ENCODE data around the gene DEDD2.
"Not testable (repeated sequence)": the region's sequence is repeated elsewhere in the genome, so short reads cannot be mapped to it uniquely, and the experiment has no call there.

DEDD2 gene

GRCh38 chr19:42217520-42218437 lies at the start of gene DEDD2:
DEDD2 (minus strand) TSS chr19:42217677; CDS start chr19:42217007, 670 bp downstream.
- peak; percentile 100 for DNase-seq (ENCODE audit: low read depth in 1 of 2, low spot score in 1 of 2)

DNA sequence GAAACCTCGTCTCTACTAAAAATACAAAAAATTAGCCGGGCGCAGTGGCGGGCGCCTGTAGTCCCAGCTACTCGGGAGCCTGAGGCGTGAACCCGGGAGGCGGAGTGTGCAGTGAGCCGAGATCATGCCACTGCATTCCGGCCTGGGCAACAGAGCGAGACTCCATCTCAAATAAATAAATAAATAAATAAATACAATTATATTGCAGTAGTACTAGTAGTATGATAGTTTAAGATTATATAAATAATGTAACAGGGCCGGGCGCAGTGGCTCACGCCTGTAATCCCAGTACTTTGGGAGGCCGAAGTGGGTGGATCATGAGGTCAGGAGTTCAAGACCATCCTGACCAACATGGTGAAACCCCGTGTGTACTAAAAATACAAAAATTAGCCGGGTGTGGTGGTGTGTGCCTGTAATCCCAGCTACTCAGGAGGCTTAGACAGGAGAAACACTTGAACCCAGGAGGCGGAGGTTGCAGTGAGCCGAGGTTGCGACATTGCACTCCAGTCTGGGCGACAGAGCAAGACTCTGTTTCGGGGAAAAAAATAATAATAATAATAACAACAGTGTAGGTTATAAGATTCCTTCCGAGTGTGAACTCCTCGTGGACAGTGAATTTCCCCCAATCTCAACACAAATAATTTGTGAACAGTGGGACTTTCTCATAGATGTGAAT lies 49.6 kb upstream of the DEDD2 start:
- not testable (repeated sequence) for DNase-seq (ENCODE audit: low read depth in 1 of 2, low spot score in 1 of 2)

GRCh38 chr19:42266105-42266504 lies 48.6 kb upstream of the DEDD2 start:
- DNase-seq (ENCODE audit: low read depth in 1 of 2, low spot score in 1 of 2): not testable (repeated sequence)

- no peak for DNase-seq (ENCODE audit: low read depth in 1 of 2, low spot score in 1 of 2)
Measured at GRCh38 chr19:42261763-42262162, 44.3 kb upstream of the DEDD2 start.

DNA sequence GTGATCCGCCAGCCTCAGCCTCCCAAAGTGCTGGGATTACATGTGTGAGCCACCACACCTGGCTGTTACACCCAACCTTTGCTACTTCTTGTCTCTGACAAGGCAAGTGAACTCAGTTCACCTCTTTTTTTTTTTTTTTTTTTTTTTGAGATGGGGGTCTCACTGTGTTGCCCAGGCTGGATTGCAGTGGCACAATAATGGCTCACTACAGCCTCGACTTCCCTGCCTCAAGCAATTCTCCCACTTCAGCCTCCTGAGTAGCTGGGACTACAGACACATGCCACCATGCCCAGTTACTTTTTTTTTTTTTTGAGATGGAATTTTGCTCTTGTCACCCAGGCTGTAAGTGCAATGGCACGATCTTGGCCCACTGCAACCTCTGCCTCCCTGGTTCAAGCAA lies 40.4 kb upstream of the DEDD2 start:
- not testable (repeated sequence) for DNase-seq (ENCODE audit: low read depth in 1 of 2, low spot score in 1 of 2)

DNA sequence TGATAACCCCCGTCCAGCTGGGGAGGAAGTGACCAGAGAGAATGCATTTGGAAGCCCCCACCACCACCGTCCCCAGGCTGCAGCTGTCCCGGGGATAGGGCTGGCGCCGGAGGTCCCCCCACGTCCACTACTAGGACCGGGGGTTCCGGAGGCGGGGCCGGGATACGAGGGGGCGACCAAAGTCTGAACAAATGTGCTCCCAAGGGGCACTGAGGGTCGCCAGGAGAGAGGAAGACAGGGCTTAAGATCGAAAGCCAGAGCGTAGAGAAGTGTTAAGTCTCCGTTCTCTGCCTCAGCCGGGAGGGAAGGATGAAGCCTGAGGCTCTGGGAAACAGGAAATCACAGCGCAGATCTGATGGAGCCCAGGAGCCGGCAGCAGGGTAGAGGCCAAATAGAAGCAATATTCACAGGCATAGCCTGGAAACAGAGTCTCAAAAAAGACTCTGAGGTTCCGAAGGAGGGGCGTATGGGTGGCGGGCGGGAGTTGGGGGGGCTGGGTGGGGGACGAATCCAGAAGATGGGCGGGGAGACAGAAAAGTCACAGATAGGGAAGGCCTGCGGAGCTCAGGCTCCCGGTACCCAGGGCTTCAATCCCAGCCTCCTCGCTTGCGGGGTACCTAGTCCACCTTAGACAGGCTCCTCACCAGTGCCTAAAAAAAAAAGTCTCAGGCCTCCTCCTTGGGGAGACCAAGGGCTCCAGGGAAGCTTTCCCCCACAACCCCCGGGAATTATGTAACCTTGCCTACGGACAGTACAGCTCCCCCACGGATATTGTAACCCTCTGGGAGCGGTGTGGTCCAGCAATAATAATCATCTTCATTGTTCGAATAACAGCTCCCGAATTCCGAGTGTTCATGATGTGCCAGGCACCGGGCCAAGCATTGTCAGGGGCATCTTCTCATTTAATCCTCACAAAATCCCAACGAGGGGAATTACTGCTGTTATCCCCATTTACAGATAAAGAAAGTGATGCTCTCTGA lies 38.6 kb upstream of the DEDD2 start:
- no peak for DNase-seq (ENCODE audit: low read depth in 1 of 2, low spot score in 1 of 2)

GRCh38 chr19:42254850-42255765 lies 37.6 kb upstream of the DEDD2 start, which contains the start of gene ERF:
ERF (minus strand) TSS chr19:42255128; CDS start chr19:42254999, 129 bp downstream.
- peak; percentile 87 to 92 for DNase-seq (ENCODE audit: low read depth in 1 of 2, low spot score in 1 of 2)

DNA sequence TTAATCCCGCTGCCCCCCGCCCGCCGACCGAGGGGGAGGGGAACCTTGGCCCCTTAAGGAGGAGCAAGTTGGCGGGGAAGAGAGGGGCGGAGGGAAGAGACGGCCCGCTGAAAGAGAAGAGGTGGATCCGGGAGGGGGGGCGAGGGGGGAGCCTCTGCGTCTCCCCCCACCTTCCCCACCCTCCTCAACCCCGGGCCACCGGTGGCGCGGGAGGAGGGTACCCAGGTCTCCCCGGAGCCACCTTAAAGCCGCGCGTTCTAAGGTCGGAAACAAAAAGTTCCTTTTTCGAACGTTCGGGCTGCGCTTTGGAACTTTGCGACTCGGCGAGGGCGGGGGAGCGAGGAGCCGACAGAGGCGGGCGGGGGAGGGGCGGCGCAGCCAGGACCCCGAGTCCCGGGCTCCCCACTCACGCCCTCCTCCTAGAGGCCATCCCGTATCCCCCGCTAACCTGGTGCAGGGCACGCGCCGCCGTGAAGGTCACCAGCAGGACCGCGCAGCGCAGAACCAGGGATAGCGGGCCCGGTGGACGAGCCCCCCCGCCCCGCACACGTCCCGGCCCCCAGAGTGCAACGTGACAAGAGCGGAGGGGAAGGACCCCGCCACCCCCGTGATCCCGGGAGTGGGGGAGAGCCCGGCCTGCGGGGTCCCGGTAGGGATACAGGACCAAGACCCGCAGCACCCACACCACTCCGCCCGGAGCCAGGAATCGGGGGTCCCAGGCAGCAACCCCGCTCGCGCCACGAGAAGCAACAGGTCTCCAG lies 36.8 kb upstream of the DEDD2 start:
- peak; percentile 58 to 67 for DNase-seq (ENCODE audit: low read depth in 1 of 2, low spot score in 1 of 2)

DNA sequence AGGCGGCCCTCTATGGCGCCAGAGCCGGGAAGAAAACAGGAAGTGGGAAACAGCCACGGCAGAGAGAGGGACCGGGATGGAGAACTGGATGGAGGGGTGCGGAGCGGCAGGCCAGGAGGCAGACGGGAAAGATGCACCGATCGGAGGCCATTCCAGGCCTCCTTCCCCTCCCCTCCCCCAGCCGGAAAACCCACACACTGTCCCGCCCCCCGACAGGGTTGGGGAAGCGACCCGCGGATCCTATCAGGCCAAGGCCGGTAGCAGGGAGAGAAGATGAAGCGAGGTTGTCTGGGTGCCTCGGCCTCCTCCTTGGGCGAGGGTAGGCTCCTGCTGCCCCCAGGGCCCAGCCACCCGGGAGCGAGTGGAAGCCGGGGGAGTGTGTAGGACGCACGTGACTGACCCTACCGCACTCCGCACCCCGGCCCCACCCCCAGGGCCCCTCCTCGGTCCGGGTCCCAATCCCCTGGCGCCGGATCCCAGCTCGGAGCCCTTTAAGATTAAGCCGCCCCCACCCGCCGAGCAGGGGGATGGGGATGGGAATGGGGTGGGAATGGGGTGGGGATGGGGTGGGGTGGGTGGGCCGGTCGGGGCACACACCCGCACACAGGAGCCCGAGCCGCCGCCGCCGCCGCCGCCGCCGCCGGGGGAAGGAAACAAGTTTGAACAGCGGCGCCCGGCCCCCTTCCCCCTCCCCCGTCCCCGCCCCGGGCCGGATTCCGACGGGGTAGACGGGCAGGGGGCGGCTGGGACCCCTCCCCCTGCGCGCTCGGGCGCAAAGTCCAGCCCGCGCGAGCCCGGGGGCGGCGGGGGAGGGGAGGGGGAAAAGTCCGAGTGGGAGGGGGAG lies 36.0 kb upstream of the DEDD2 start:
- DNase-seq (ENCODE audit: low read depth in 1 of 2, low spot score in 1 of 2): peak; percentile 37 to 49

DNA sequence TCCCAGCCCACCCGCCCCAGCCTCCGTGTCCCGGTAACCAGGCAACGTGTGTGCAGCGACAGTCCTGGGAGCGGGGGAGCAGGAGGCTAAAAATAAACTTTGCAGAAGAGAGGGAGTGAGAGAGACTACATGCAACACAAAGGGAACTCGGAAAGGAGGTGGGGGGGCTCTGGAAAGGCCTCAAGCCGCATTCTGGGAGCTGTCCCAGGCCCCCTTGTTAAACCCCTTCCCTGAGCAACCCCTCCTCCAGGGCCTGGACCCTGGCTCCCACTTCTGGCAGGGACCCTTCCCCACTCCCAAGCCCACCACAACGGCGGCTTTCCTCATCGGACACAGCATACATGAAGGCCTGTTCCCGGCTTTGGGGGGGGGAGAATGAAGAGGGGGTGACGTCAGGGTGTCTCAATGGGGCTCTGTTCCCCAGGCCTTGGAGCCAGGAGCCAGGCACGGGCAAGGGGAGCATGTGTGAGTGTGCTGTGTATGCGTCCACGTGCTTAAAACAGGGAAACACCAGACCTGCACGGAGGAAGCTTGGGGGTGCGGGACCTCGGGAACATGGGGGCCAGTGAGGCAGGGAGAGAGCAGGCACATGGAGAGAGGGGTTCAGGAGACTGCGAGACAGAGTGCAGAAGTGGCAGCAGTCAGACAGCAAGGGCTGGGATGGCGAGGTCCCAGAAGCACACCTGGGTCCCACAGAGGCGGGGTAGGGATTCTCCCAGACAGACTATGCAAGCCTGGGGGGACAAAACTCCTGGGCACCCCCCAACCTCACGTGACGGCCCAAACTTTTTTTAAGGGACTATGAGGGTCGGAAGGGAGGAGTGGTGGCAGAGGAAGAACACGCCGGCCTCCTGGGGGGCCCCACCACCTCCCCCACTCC lies 35.1 kb upstream of the DEDD2 start:
- no peak for DNase-seq (ENCODE audit: low read depth in 1 of 2, low spot score in 1 of 2)

- DNase-seq (ENCODE audit: low read depth in 1 of 2, low spot score in 1 of 2): no peak
Measured at GRCh38 chr19:42251572-42252358, 34.3 kb upstream of the DEDD2 start.

- no peak for DNase-seq (ENCODE audit: low read depth in 1 of 2, low spot score in 1 of 2)
Measured at GRCh38 chr19:42250666-42251531, 33.4 kb upstream of the DEDD2 start.

DNA sequence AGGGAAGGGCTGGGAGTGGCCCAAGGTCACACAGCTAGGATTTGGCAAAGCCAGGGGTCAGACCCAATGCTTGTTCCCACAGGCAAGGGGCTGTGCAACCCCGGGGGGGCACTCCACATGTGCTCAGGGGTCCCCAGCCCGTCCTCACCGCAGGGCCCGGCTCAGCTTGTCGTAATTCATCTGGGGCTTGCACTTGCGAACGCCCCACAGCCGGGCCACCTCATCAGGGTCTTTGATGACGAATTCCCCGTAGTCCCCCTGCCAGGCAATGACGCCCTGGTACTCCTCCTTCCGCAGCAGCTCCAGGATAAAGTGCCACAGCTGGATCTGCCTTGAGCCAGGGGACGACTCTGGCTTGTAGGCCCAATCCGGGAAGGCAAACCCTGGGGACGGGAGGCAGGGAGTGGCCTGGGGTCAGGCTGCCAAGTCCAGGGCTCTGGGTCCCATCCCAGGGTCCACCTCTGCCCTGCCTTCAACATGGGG lies 32.7 kb upstream of the DEDD2 start:
- no peak for DNase-seq (ENCODE audit: low read depth in 1 of 2, low spot score in 1 of 2)

GRCh38 chr19:42249769-42250168 lies 32.3 kb upstream of the DEDD2 start:
- DNase-seq (ENCODE audit: low read depth in 1 of 2, low spot score in 1 of 2): no peak

- no peak for DNase-seq (ENCODE audit: low read depth in 1 of 2, low spot score in 1 of 2)
Measured at GRCh38 chr19:42249149-42249750, 31.8 kb upstream of the DEDD2 start.

Data from activated T-helper 1 cell treated with anti-CD3 and anti-CD28 coated beads, Interleukin-2, amount 50 U/mL, for 16 hours (primary cell).